Trophoblast cell (in vitro differentiated cells and primary cell): ENCODE results near the gene FAM131C.

ENCODE experiments used
- DNase-seq, 2 donors: peaks; one replicate each; pipeline ENCODE4 v3.0.0-alpha.2; 2016
- H2AFZ ChIP-seq: 2 replicates; pipeline ENCODE4 v1.6.1; 2013; ENCODE audit warnings: low read length, moderate library complexity, mild to moderate bottlenecking; ENCODE audit not compliant: insufficient read depth, poor library complexity
- H2AK5ac ChIP-seq: 2 replicates; pipeline ENCODE4 v1.6.1; 2013; ENCODE audit warnings: mild to moderate bottlenecking, low read length
- H2BK120ac ChIP-seq: 2 replicates; pipeline ENCODE4 v1.6.1; 2013; ENCODE audit warnings: low read length, mild to moderate bottlenecking, moderate library complexity; ENCODE audit not compliant: insufficient read depth, poor library complexity
- H2BK12ac ChIP-seq: 2 replicates; pipeline ENCODE4 v1.6.1; 2013; ENCODE audit warnings: mild to moderate bottlenecking, low read length, moderate library complexity
- H2BK5ac ChIP-seq: 2 replicates; pipeline ENCODE4 v1.6.1; 2013; ENCODE audit warnings: low read length, low read depth, moderate library complexity, mild to moderate bottlenecking; ENCODE audit not compliant: poor library complexity
- H3K14ac ChIP-seq: 2 replicates; pipeline ENCODE4 v1.6.1; 2013; ENCODE audit warnings: mild to moderate bottlenecking, low read length
- H3K18ac ChIP-seq: 2 replicates; pipeline ENCODE4 v1.6.1; 2013; ENCODE audit warnings: mild to moderate bottlenecking, low read length
- H3K23ac ChIP-seq: 2 replicates; pipeline ENCODE4 v1.6.1; 2013; ENCODE audit warnings: low read length
- H3K27ac ChIP-seq: 2 replicates; pipeline ENCODE4 v1.5.1; 2013; ENCODE audit warnings: low read depth, mild to moderate bottlenecking, inconsistent platforms, low read length, moderate library complexity
- H3K27me3 ChIP-seq: 2 replicates; pipeline ENCODE4 v1.6.1; 2013; ENCODE audit warnings: inconsistent platforms, mild to moderate bottlenecking, low read length, moderate library complexity; ENCODE audit not compliant: insufficient read depth
- H3K36me3 ChIP-seq, 2 experiments: 1 replicate in 1 of 2; 2 replicates in 1 of 2; pipeline ENCODE4 v1.6.1; 2013; ENCODE audit warnings: low read length in 2 of 2, mild to moderate bottlenecking in 2 of 2, moderate library complexity in 1 of 2; ENCODE audit not compliant: insufficient read depth in 2 of 2, control insufficient read depth in 1 of 2
- H3K4ac ChIP-seq: 2 replicates; pipeline ENCODE4 v1.6.1; 2013; ENCODE audit warnings: low read depth, mild to moderate bottlenecking, low read length, moderate library complexity
- H3K4me1 ChIP-seq, 2 experiments: 1 replicate in 1 of 2; 2 replicates in 1 of 2; pipeline ENCODE4 v1.6.1; 2013; ENCODE audit warnings: low read length in 2 of 2, mild to moderate bottlenecking in 2 of 2, moderate library complexity in 1 of 2; ENCODE audit not compliant: insufficient read depth in 2 of 2, control insufficient read depth in 1 of 2
- H3K4me2 ChIP-seq: 2 replicates; pipeline ENCODE4 v1.6.1; 2013; ENCODE audit warnings: inconsistent platforms, mild to moderate bottlenecking, low read length, moderate library complexity
- H3K4me3 ChIP-seq: 2 replicates; pipeline ENCODE4 v1.5.1; 2013; ENCODE audit warnings: mild to moderate bottlenecking, low read depth, low read length, inconsistent platforms
- H3K79me1 ChIP-seq: one replicate; pipeline ENCODE4 v1.6.1; 2013; ENCODE audit warnings: low read length
- H3K79me2 ChIP-seq: 2 replicates; pipeline ENCODE4 v1.6.1; 2013; ENCODE audit warnings: low read length, mild to moderate bottlenecking; ENCODE audit not compliant: control insufficient read depth, insufficient read depth, poor library complexity
- H3K9ac ChIP-seq: 2 replicates; pipeline ENCODE4 v1.6.1; 2013; ENCODE audit warnings: mild to moderate bottlenecking, low read length
- H3K9me3 ChIP-seq: 2 replicates; pipeline ENCODE4 v1.6.1; 2013; ENCODE audit warnings: low read depth, mild to moderate bottlenecking, control low read depth, inconsistent platforms, low read length; ENCODE audit not compliant: insufficient read depth
- H4K12ac ChIP-seq: 2 replicates; pipeline ENCODE4 v1.6.1; 2013; ENCODE audit warnings: low read depth, mild to moderate bottlenecking, low read length, moderate library complexity
- H4K8ac ChIP-seq: 2 replicates; pipeline ENCODE4 v1.6.1; 2013; ENCODE audit warnings: low read depth, mild to moderate bottlenecking, low read length, moderate library complexity
- H4K91ac ChIP-seq: one replicate; pipeline ENCODE4 v1.6.1; 2013; ENCODE audit warnings: low read depth, mild to moderate bottlenecking, low read length, moderate library complexity
- WGBS: extraction: QIAGEN DNeasy Blood & Tissue Kit; methylation state at CpG from one replicate; pipeline ENCODE4 v1.1.7; 2013; ENCODE audit warnings: missing lambda C conversion rate; ENCODE audit not compliant: insufficient read length, insufficient coverage; ENCODE audit errors: extremely low coverage; 5-methylcytosine and 5-hydroxymethylcytosine counted together

Gene FAM131C

DNA sequence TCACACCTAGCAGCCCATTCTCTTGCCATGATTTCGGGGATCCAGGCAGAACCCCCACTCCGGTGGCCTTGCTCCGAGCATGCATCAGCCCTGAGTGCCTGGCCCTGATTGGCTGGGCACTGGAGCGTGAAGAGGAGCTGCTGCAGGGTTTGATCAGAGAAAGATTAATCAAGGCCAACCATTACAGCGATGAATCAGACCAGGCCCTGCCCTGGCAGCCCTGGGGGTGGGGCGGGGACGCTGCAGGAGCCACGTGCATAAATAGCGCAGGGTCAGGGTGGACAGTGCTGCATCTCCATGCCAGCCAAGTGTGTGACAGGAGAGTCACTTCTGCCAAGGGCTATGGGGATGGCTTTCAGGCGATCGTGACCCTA lies 3.4 kb upstream of the FAM131C start:
- Histone ChIP-seq H4K8ac (no peak overlapping the region), H4K91ac (no peak overlapping the region), H3K9me3 (no peaks in the 10 kb centered on the region), H3K23ac (no peak overlapping the region), H2AFZ (no peak overlapping the region), H3K9ac (no peak overlapping the region), H3K14ac (no peak overlapping the region), H3K36me3 (no peaks in the 10 kb centered on the region), H3K4me1 (peaks cover 9 to 11% of the 10 kb centered on the region in 2 experiments), H3K4ac (no peak overlapping the region), H3K27me3 (peaks cover 14% of the 10 kb centered on the region), H2BK12ac (no peak overlapping the region), H3K18ac (no peak overlapping the region), H2AK5ac (no peak overlapping the region), H3K4me2 (no peak overlapping the region), H2BK5ac (no peak overlapping the region), H3K4me3 (no peak overlapping the region), H3K27ac (no peak overlapping the region), H3K79me1 (peaks cover 1% of the 10 kb centered on the region), H2BK120ac (no peak overlapping the region), H3K79me2 (no peaks in the 10 kb centered on the region), H4K12ac (no peak overlapping the region)
- WGBS = no CpG with 5 or more reads among the region's 11 CpGs
- DNase-seq = no peak

DNA sequence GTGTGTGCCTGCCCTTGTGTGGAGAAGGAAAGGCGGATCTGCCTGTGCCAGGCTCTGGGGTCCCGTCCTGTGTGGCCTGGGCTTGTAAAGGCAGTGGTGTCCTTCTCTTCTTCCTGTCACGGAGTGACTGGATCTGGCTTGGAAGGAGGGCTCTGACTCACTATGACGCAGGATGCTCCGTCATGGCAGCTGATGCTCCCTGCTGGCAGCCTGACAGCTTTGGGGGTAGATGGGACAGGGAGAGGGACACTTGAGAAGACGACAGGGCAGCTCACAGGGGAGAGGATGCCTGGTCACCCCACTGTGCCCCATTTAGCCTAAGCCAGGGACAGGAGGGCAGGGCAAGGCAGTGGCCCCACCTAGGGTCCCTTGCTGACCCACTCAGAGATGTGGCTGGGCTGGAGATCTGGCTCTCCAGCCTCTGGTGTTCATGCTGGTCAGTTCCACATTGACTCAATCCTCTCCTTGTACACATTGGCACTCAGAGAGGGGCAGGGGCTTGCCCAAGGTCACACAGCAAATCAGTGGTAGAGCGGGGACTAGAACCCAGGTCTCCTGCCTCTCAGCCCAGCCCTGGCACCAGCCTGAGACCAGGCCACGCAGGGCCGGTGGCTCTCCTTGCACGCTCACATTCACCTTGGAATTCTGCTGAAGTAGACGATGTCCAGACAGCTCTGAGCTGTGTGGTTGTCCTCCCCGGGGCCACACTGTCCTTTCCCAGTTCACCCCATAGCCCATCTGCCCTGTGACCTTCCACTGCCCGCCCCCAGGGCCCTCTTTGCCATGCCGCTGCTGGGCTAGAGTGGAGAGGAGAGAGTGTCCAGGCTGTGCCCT lies 2.8 kb upstream of the FAM131C start:
- Histone ChIP-seq H3K18ac (no peak overlapping the region), H3K9ac (no peak overlapping the region), H3K4me1 (peaks cover 9 to 11% of the 10 kb centered on the region in 2 experiments), H3K27me3 (peaks cover 14% of the 10 kb centered on the region), H3K79me1 (peaks cover 1% of the 10 kb centered on the region), H3K4me2 (no peak overlapping the region), H3K14ac (no peak overlapping the region), H2BK120ac (no peak overlapping the region), H4K8ac (no peak overlapping the region), H3K27ac (no peak overlapping the region), H3K36me3 (no peaks in the 10 kb centered on the region), H4K12ac (no peak overlapping the region), H3K4me3 (no peak overlapping the region), H2BK5ac (no peak overlapping the region), H3K4ac (no peak overlapping the region), H3K9me3 (no peaks in the 10 kb centered on the region), H3K23ac (no peak overlapping the region), H2BK12ac (no peak overlapping the region), H2AK5ac (no peak overlapping the region), H2AFZ (no peak overlapping the region), H4K91ac (no peak overlapping the region), H3K79me2 (no peaks in the 10 kb centered on the region)
- no CpG with 5 or more reads among the region's 14 CpGs for WGBS
- DNase-seq = peak; percentile 17 to 24

DNA sequence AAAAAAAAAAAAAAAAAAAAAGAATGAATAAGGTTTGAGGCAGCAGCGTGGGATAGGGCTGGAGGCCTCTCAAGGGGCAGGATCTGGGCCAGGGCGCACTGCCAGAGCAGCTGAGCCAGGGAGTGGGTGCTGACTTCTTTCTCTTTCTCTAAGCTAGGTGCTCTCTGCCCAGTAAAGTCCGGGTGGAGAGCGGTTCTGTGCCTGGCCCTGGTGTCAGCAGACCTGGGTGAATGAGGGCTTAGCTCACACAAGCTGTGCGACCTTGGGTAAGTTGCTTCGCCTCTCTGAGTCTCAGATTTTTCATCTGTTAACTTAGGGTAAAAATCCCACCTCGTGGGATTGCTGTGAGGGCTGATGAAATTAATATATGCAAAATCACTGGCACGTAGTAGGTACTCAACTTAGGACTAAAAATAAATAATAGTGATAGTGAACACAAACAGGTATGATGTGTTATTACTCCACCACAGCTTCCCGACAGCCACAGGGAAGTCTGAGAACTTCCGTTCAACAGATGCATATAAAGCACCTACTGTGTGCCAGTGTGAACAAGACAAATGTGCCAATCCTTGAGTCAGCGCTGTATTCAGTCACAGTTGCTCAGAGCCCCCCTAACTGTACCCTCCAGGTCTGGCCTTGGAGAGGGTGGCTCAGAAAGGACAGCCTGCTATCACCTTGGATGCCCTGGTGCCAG lies 2.0 kb upstream of the FAM131C start:
- H2AK5ac ChIP-seq = no peak overlapping the region
- no peaks in the 10 kb centered on the region for H3K36me3 ChIP-seq
- H3K79me2 ChIP-seq = no peaks in the 10 kb centered on the region
- H3K4me2 ChIP-seq = no peak overlapping the region
- WGBS = no CpG with 5 or more reads among the region's 11 CpGs
- DNase-seq = no peak
- H3K27ac ChIP-seq = no peak overlapping the region
- H3K18ac ChIP-seq = no peak overlapping the region
- H3K4ac ChIP-seq = no peak overlapping the region
- H3K79me1 ChIP-seq = peaks cover 1% of the 10 kb centered on the region
- H3K9ac ChIP-seq = no peak overlapping the region
- H3K27me3 ChIP-seq = peaks cover 14% of the 10 kb centered on the region
- H4K8ac ChIP-seq = no peak overlapping the region
- no peak overlapping the region for H3K14ac ChIP-seq
- H3K9me3 ChIP-seq = no peaks in the 10 kb centered on the region
- peaks cover 9 to 11% of the 10 kb centered on the region in 2 experiments for H3K4me1 ChIP-seq
- no peak overlapping the region for H2BK12ac ChIP-seq
- no peak overlapping the region for H3K23ac ChIP-seq
- H2BK120ac ChIP-seq = no peak overlapping the region
- H4K12ac ChIP-seq = no peak overlapping the region
- H3K4me3 ChIP-seq = no peak overlapping the region
- H4K91ac ChIP-seq = no peak overlapping the region
- no peak overlapping the region for H2BK5ac ChIP-seq
- no peak overlapping the region for H2AFZ ChIP-seq

DNA sequence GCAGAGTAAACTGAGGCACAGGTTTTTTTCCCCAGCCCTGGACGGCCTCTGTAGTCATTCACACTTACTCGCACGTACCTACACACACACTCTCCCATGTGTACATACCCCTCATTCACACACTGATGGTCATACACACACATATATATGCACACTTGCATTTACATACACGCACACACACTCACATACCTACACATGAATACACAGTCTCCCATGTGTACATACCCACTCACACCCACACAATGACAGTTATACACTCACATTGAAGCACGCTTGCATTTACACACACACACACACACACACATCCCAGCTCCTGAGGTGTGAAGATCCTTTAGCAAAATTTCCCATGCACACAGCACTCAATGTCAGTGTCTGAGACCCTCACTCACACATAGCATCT lies 766 bp upstream of the FAM131C start:
- Histone ChIP-seq H3K36me3 (no peaks in the 10 kb centered on the region), H3K18ac (no peak overlapping the region), H3K4me2 (no peak overlapping the region), H3K4me3 (no peak overlapping the region), H4K12ac (no peak overlapping the region), H2BK5ac (no peak overlapping the region), H2AK5ac (no peak overlapping the region), H3K79me1 (peaks cover 1% of the 10 kb centered on the region), H2BK120ac (no peak overlapping the region), H4K91ac (no peak overlapping the region), H3K27me3 (peaks cover 14% of the 10 kb centered on the region), H3K4ac (no peak overlapping the region), H3K9me3 (no peaks in the 10 kb centered on the region), H3K4me1 (peaks cover 7 to 9% of the 10 kb centered on the region in 2 experiments), H2AFZ (no peak overlapping the region), H4K8ac (no peak overlapping the region), H3K14ac (no peak overlapping the region), H3K23ac (no peak overlapping the region), H2BK12ac (no peak overlapping the region), H3K9ac (no peak overlapping the region), H3K27ac (no peak overlapping the region), H3K79me2 (no peaks in the 10 kb centered on the region)
- no CpG with 5 or more reads among the region's 5 CpGs for WGBS
- no peak for DNase-seq
